NCI-H2196 (cell line): Measurements from ENCODE around the gene LRMDA.

Experiments
- DNase-seq: peaks from one replicate; lab custom pipeline; 2025; ENCODE audit not compliant: unreplicated experiment; lab: John Stamatoyannopoulos, UW

The LRMDA gene

DNA sequence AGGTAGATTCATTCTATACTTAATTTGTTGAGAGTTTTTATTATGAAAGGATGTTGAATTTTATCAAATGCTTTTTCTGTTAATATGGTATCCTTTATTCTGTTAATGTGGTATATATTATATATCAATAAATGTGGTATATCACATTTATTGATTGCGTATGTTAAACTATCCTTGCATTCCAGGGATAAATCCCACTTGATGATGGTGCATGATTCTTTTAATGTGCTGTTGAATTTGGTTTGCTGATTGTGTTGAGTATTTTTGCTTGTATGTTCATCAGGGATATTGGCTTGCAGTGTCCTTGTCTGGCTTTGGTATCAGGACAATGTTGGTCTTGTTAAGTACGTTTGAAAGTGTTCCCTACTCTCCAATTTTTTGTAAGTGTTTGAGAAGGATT is 11.9 kb downstream of the LRMDA start:
- DNase-seq: no peak

- DNase-seq: no peak
These were observed 13.5 kb downstream of the LRMDA start for GRCh38 chr10:75444781-75445386.

GRCh38 chr10:75446508-75446907 is 15.1 kb downstream of the LRMDA start:
- no peak for DNase-seq

GRCh38 chr10:75448166-75448565 is 16.7 kb downstream of the LRMDA start:
- no peak for DNase-seq

GRCh38 chr10:75449382-75450074 is 18.1 kb downstream of the LRMDA start:
- DNase-seq: no peak

DNA sequence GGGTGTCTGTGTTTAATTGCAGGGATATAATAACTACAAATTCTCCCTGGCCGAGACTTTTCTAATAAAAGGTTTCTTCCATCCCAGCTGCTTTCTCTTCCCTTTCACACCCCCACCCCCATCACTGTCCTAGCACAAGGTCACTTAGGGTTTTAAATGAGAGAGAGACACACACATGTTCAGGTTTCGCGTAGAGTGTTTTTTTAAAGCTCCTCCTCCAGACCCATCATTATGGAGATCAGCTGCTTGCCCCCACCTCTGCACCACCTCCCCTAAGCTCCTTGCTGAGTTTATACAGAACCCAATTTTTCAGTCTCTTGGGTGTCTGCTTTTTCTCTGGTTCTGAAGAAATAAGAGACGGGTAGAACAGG is 18.6 kb downstream of the LRMDA start:
- no peak for DNase-seq

DNA sequence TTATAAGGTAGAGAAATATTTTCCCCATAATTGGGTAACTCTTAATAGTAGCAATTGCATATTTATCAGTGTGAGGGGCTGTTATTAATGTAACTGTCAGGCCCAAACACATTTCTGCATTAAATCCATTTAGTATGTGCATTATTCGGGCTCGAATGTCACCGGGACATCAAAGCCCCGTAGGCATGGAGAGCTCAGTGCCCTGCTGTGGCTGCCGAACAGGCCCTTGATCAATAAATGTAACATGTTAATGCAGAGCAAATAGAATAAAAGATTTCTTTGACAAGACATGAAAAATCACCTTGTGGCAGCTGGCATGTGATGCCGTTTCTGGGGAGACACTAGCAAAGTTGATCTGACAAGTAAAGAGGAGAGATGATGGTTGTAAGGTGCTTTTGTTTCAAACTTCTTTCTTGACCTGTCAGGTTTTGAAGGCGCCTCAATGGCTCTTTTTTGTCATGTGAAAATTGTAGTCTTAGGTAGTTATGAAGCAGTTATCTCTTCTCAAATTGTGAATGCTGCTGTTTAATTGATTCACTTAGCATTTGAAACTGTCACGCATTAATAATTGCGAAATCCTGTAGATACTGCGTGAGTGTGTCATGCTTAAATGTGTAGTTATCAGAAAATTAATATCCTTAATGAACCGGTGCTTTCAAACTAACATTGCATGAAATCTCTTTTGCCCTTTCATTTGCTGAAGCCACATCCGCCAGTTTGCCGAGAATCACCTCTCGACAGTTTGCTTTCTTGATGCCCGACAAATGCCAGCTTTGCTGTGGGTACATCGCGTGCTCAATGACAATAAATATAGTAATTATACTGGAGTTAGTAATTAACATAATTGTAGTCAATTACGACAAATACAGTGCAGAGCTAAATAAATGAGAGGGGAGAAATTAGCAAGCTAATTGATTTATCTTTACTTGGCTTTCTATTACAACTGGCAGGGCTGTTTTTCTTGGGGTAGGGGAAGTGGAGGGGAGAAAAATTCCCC is 19.5 kb downstream of the LRMDA start:
- DNase-seq: no peak

- DNase-seq: no peak
These were observed 20.4 kb downstream of the LRMDA start for GRCh38 chr10:75451831-75452230.

- no peak for DNase-seq
These were observed 21.6 kb downstream of the LRMDA start for GRCh38 chr10:75452997-75453396.

DNA sequence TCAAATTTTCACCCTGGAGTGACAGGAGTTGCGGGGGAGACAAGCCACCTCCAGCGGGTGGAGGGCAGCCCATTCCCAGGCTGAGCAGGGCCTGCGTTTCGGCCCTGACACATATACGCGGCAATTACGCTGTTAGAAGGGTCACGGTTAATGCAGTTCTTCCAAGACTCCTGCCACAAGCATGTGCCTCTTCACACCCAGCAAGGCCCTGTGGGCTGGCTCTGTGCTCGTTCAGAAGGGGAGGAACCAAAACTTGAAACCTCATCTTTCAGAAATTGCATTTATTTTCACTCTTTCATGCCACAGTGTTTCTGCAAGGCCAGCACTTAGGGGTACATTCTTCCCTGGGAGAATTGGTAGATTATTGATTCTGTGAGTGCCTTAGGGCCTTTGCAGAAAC is 24.7 kb downstream of the LRMDA start:
- DNase-seq: no peak

GRCh38 chr10:75460059-75460458 is 28.6 kb downstream of the LRMDA start:
- no peak for DNase-seq

GRCh38 chr10:75461672-75462649 is 30.5 kb downstream of the LRMDA start:
- no peak for DNase-seq

GRCh38 chr10:75462865-75463264 is 31.4 kb downstream of the LRMDA start:
- DNase-seq: no peak

GRCh38 chr10:75464478-75465449 is 33.3 kb downstream of the LRMDA start:
- DNase-seq: no peak

DNA sequence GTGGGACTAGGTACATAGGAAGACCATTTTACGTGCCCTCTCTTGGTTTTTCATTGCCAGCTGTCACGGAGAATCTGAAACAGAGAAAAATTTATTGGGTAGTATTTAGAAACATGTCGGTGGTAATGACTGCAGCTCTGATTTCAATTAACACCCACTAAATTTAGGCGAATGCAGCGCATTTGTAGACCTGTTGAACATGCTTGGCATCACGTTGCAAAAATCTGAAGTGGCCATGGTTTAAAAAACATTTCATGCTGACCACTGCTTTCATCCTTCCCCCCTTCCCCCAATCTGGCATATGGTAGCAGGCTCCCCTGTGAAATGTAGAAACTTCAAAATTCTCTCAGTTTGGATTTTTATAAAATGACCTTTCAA is 34.0 kb downstream of the LRMDA start:
- DNase-seq: no peak

DNA sequence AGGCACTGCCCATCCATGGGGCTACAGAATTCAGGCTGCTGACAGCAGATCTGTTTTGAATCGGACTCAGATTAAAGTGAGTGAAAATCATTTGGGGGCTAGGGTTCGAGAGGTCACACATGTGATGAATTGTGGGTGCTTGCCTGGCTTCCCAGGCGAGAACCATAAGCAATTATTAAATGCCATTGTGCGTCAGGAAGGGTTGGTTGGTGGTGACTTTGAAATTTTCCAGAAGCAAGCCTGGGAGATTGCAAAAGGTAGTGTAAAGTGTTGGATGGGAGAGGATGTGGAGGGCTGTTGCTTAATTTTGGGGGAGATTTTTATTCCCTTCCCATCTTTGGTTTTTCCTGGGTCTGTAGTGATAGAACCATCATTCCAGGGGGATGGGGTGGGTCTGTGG is 34.6 kb downstream of the LRMDA start:
- DNase-seq: no peak

DNA sequence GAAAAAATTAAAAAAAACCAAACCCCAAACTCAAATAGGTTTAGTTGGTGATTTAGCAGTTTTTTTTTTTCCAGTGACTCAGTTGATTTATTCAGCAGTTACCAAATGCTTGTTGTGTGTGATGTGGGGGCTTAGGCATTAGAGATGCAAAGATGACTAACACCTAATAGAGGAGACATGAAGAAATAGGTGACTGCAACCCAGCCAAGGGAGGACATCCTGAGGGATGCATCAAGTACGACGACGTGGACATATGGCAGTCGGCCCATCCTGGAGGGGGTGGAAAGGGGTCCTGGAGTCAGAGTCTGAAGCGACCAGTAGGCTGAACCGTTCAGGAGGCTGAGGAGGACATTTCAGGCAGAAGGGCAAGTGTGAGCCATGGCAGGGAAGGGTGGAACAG is 35.5 kb downstream of the LRMDA start:
- DNase-seq: no peak

GRCh38 chr10:75468612-75469005 is 37.2 kb downstream of the LRMDA start:
- no peak for DNase-seq

DNA sequence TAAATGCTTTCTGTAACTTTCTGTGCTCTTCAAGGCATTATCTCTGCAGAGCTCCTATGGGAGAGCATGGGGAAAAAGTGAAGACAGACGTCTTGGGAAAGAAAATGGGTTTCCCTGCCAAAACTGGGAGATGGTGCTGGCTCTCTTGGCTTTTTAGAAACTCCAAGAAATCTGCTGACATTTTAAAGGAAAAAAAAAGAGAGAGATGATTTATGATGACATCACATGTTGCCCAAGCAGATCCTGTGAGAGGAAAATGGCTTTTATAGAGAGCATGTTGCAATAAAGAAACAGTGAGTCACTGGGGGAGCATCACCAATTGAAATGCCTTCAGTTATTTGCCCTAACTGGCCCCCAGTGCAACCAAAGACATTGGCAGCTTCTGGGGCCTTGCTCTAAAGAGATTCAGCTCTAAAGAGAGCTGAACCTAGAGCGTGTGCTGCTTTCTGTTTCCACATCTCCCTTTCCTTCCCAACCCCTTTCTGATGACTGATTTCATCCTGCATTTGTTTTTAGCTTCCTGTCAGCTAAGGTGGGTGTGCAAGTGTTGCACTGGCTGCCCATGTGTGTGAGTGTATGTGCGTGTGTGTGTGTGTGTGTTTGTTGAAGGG is 37.7 kb downstream of the LRMDA start:
- DNase-seq: no peak
